SK-N-SH treated with all-trans-retinoic acid at 6 μM for 48 hours (cell line): Measurements from ENCODE around the gene SPDYE6.
A peak's percentile ranks its signal among the peaks of the same experiment; 100 is the strongest.

Experiments used
- ATAC-seq: fragments of 200-7000 bp; cut with Tn5 transposase; 3 replicates; pipeline ENCODE4 v1.9.1; 2020; ENCODE audit warnings: mild to moderate bottlenecking, moderate library complexity
- BACH2 ChIP-seq: fragments of 250-450 bp; sonication (Bioruptor Pico); IDR thresholded peaks from 2 replicates; pipeline ENCODE4 v1.9.0; 2021; ENCODE audit warnings: mild to moderate bottlenecking, borderline replicate concordance
- ESRRG ChIP-seq: fragments of 250-450 bp; sonication (Bioruptor Pico); IDR thresholded peaks from 2 replicates; pipeline ENCODE4 v1.6.1; 2021; ENCODE audit warnings: mild to moderate bottlenecking
- GLIS3 ChIP-seq: fragments of 250-450 bp; sonication (Bioruptor Pico); IDR thresholded peaks from 2 replicates; pipeline ENCODE4 v1.5.0; 2020; ENCODE audit warnings: mild to moderate bottlenecking, moderate library complexity
- ISL1 ChIP-seq: fragments of 250-450 bp; sonication (Bioruptor Pico); IDR thresholded peaks from 2 replicates; pipeline ENCODE4 v2.1.2; 2022; ENCODE audit warnings: mild to moderate bottlenecking, moderate library complexity
- OSR1 ChIP-seq: fragments of 250-450 bp; sonication (Bioruptor Pico); IDR thresholded peaks from 2 replicates; pipeline ENCODE4 v1.8.0; 2022; ENCODE audit warnings: moderate library complexity, mild to moderate bottlenecking, inconsistent platforms
- PPARA ChIP-seq: fragments of 250-450 bp; sonication (Bioruptor Pico); IDR thresholded peaks from 2 replicates; pipeline ENCODE4 v1.5.0; 2020; ENCODE audit warnings: mild to moderate bottlenecking, borderline replicate concordance
- SNAI2 ChIP-seq: fragments of 250-450 bp; sonication (Bioruptor Pico); IDR thresholded peaks from 2 replicates; pipeline ENCODE4 v1.5.0; 2020; ENCODE audit warnings: mild to moderate bottlenecking, moderate library complexity
- TCF4 ChIP-seq: fragments of 250-450 bp; sonication (Bioruptor Pico); IDR thresholded peaks from 2 replicates; pipeline ENCODE4 v1.8.0; 2021; ENCODE audit warnings: mild to moderate bottlenecking, moderate library complexity, borderline replicate concordance
- TOX ChIP-seq: fragments of 250-450 bp; sonication (Bioruptor Pico); IDR thresholded peaks from 2 replicates; pipeline ENCODE4 v1.8.0; 2021; ENCODE audit warnings: mild to moderate bottlenecking, moderate library complexity, borderline replicate concordance
- ZC3H10 ChIP-seq: fragments of 250-450 bp; sonication (Bioruptor Pico); IDR thresholded peaks from 2 replicates; pipeline ENCODE4 v1.5.1; 2021; ENCODE audit warnings: mild to moderate bottlenecking, moderate library complexity
- ZFP3 ChIP-seq: fragments of 250-450 bp; sonication (Bioruptor Pico); IDR thresholded peaks from 2 replicates; pipeline ENCODE4 v1.5.0; 2020; ENCODE audit warnings: mild to moderate bottlenecking, moderate library complexity
- ZFP30 ChIP-seq: fragments of 450-650 bp; formaldehyde crosslinking; IDR thresholded peaks from 2 replicates; pipeline ENCODE4 v1.5.0; 2022; ENCODE audit warnings: mild to moderate bottlenecking, moderate library complexity
- ZNF565 ChIP-seq: fragments of 450-650 bp; formaldehyde crosslinking; conservative IDR thresholded peaks from 2 replicates; pipeline ENCODE4 v1.5.0; 2020; ENCODE audit warnings: low read depth, mild to moderate bottlenecking, moderate library complexity
- ZNF8 ChIP-seq: fragments of 450-650 bp; formaldehyde crosslinking; IDR thresholded peaks from 2 replicates; pipeline ENCODE4 v1.5.0; 2020; ENCODE audit warnings: mild to moderate bottlenecking, moderate library complexity
- TF ChIP-seq, protein P1 (sequence below): fragments of 250-450 bp; sonication (Bioruptor Pico); IDR thresholded peaks from 2 replicates; pipeline ENCODE4 v1.5.0; 2020; ENCODE audit warnings: mild to moderate bottlenecking, moderate library complexity
- TF ChIP-seq, protein P2 (sequence below): fragments of 250-450 bp; sonication (Bioruptor Pico); IDR thresholded peaks from 2 replicates; pipeline ENCODE4 v1.8.0; 2020; ENCODE audit warnings: mild to moderate bottlenecking, moderate library complexity, borderline replicate concordance
- TF ChIP-seq, protein P3 (sequence below): fragments of 250-450 bp; sonication (Bioruptor Pico); IDR thresholded peaks from 2 replicates; pipeline ENCODE4 v1.5.1; 2020; ENCODE audit warnings: low read depth, mild to moderate bottlenecking, moderate library complexity
- TF ChIP-seq, protein P4 (sequence below): fragments of 250-450 bp; sonication (Bioruptor Pico); IDR thresholded peaks from 2 replicates; pipeline ENCODE4 v1.8.0; 2021; ENCODE audit warnings: low read depth, mild to moderate bottlenecking, moderate library complexity, borderline replicate concordance

Gene SPDYE6

DNA sequence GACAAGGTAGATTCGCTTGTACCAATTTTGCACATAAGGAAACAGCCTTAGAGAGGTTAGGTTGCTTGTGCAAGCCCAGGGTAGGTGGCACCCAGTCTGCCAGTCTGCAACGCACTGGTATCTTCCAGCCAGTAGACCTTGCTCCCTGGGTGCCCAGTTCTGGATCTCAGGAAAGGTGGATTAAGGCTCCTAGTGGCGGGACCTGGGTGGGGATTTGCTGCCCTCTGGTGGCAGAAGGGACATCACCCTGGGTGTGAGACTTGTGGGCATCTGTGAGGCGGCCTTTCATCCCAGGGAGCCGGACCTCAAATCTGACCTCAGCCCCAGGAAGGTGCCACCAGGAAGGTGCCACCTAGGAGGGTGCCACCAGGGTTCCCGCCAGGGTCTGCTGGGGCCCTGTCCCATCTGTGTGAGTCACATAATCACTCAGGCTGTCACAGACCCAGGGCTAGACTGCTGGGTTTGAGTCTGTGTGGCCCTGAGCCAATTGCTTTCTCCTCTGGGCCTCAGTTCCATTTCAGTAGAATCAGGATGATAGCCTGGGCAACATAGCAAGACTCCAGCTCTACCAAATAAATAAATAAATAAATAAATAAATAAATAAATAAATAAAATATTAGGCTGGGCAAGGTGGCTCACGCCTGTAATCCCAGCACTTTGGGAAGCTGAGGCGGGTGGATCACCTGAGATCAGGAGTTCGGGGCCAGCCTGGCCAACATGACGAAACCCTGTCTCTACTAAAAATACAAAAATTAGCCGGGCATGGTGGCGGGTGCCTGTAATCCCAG lies 34.6 kb upstream of the SPDYE6 start:
- no peak for TF ChIP-seq ZFP3
- TF ChIP-seq, protein P1, sequence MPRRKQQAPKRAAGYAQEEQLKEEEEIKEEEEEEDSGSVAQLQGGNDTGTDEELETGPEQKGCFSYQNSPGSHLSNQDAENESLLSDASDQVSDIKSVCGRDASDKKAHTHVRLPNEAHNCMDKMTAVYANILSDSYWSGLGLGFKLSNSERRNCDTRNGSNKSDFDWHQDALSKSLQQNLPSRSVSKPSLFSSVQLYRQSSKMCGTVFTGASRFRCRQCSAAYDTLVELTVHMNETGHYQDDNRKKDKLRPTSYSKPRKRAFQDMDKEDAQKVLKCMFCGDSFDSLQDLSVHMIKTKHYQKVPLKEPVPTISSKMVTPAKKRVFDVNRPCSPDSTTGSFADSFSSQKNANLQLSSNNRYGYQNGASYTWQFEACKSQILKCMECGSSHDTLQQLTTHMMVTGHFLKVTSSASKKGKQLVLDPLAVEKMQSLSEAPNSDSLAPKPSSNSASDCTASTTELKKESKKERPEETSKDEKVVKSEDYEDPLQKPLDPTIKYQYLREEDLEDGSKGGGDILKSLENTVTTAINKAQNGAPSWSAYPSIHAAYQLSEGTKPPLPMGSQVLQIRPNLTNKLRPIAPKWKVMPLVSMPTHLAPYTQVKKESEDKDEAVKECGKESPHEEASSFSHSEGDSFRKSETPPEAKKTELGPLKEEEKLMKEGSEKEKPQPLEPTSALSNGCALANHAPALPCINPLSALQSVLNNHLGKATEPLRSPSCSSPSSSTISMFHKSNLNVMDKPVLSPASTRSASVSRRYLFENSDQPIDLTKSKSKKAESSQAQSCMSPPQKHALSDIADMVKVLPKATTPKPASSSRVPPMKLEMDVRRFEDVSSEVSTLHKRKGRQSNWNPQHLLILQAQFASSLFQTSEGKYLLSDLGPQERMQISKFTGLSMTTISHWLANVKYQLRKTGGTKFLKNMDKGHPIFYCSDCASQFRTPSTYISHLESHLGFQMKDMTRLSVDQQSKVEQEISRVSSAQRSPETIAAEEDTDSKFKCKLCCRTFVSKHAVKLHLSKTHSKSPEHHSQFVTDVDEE (CRISPR knock-in tag): 0 out of 2 replicates have a peak, but pooled peaks have one; percentile 11
- TF ChIP-seq, all 23 proteins: peak for 1
- peak; percentile 96 for ATAC-seq

DNA sequence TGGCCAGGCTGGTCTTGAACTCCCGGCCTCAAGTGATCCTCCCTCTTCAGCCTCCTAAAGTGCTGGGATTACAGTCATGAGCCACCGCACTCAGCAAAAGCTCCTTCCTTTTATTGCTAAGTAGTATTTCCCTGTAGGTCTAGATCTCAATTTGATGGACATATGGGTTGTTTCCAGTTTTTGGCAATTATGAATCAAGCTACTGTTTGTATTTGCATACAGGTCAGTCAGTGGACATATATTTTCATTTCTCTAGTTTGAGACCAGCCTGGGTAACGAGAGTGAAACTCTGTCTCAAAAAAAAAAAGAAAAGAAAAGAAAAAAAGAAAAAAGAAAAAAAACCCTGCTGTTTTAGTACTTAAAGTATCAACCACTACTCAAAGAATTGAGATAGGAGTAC lies 33.6 kb upstream of the SPDYE6 start:
- TF ChIP-seq OSR1 (CRISPR knock-in tag) (no peak), SNAI2 (CRISPR knock-in tag) (no peak), BACH2 (CRISPR knock-in tag) (no peak), ZFP30 (CRISPR knock-in tag) (no peak), ZC3H10 (CRISPR knock-in tag) (no peak), PPARA (no peak), ZFP3 (no peak), ZNF565 (CRISPR knock-in tag) (no peak), ESRRG (CRISPR knock-in tag) (no peak), ISL1 (CRISPR knock-in tag) (no peak), GLIS3 (CRISPR knock-in tag) (no peak), TCF4 (CRISPR knock-in tag) (no peak)
- TF ChIP-seq, protein P1 (CRISPR knock-in tag): no peak
- TF ChIP-seq, protein P2, sequence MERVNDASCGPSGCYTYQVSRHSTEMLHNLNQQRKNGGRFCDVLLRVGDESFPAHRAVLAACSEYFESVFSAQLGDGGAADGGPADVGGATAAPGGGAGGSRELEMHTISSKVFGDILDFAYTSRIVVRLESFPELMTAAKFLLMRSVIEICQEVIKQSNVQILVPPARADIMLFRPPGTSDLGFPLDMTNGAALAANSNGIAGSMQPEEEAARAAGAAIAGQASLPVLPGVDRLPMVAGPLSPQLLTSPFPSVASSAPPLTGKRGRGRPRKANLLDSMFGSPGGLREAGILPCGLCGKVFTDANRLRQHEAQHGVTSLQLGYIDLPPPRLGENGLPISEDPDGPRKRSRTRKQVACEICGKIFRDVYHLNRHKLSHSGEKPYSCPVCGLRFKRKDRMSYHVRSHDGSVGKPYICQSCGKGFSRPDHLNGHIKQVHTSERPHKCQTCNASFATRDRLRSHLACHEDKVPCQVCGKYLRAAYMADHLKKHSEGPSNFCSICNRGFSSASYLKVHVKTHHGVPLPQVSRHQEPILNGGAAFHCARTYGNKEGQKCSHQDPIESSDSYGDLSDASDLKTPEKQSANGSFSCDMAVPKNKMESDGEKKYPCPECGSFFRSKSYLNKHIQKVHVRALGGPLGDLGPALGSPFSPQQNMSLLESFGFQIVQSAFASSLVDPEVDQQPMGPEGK (CRISPR knock-in tag): no peak
- TF ChIP-seq, protein P3, sequence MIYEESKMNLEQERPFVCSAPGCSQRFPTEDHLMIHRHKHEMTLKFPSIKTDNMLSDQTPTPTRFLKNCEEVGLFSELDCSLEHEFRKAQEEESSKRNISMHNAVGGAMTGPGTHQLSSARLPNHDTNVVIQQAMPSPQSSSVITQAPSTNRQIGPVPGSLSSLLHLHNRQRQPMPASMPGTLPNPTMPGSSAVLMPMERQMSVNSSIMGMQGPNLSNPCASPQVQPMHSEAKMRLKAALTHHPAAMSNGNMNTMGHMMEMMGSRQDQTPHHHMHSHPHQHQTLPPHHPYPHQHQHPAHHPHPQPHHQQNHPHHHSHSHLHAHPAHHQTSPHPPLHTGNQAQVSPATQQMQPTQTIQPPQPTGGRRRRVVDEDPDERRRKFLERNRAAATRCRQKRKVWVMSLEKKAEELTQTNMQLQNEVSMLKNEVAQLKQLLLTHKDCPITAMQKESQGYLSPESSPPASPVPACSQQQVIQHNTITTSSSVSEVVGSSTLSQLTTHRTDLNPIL (CRISPR knock-in tag): no peak
- TF ChIP-seq, protein P4, sequence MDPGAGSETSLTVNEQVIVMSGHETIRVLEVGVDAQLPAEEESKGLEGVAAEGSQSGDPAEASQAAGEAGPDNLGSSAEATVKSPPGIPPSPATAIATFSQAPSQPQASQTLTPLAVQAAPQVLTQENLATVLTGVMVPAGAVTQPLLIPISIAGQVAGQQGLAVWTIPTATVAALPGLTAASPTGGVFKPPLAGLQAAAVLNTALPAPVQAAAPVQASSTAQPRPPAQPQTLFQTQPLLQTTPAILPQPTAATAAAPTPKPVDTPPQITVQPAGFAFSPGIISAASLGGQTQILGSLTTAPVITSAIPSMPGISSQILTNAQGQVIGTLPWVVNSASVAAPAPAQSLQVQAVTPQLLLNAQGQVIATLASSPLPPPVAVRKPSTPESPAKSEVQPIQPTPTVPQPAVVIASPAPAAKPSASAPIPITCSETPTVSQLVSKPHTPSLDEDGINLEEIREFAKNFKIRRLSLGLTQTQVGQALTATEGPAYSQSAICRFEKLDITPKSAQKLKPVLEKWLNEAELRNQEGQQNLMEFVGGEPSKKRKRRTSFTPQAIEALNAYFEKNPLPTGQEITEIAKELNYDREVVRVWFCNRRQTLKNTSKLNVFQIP: no peak
- ATAC-seq: no peak

DNA sequence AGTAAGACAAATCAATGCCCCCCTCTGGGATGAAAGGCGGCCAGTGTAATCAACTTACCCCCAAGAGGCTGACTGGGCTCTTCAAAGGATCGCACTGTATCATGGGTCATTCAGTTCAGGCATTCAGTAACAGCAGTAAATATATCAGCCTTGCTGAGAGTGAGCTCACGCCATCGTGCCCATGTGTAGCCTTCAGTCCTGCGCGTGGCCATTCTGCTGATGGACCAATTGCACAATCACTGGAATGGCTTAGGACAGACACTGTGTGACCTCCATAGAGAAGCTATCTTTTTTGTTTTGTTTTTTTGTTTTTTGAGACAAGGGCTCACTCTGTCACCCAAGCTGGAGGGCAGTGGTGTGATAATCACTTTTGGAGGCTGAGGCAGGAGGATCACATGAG lies 30.8 kb upstream of the SPDYE6 start:
- TF ChIP-seq TOX: no peak
- no peak for TF ChIP-seq GLIS3 (CRISPR knock-in tag)
- TF ChIP-seq ZFP30 (CRISPR knock-in tag): no peak
- no peak for TF ChIP-seq OSR1 (CRISPR knock-in tag)
- no peak for TF ChIP-seq ESRRG (CRISPR knock-in tag)
- no peak for TF ChIP-seq ISL1 (CRISPR knock-in tag)
- no peak for TF ChIP-seq ZNF8 (CRISPR knock-in tag)
- no peak for TF ChIP-seq TCF4 (CRISPR knock-in tag)
- TF ChIP-seq, all 23 proteins: peak for 0
- ATAC-seq: no peak
